ENCODE results near the gene UBXN7.
"Not testable (repeated sequence)": the region's sequence is repeated elsewhere in the genome, so short reads cannot be mapped to it uniquely, and the experiment has no call there.

Gene UBXN7

DNA sequence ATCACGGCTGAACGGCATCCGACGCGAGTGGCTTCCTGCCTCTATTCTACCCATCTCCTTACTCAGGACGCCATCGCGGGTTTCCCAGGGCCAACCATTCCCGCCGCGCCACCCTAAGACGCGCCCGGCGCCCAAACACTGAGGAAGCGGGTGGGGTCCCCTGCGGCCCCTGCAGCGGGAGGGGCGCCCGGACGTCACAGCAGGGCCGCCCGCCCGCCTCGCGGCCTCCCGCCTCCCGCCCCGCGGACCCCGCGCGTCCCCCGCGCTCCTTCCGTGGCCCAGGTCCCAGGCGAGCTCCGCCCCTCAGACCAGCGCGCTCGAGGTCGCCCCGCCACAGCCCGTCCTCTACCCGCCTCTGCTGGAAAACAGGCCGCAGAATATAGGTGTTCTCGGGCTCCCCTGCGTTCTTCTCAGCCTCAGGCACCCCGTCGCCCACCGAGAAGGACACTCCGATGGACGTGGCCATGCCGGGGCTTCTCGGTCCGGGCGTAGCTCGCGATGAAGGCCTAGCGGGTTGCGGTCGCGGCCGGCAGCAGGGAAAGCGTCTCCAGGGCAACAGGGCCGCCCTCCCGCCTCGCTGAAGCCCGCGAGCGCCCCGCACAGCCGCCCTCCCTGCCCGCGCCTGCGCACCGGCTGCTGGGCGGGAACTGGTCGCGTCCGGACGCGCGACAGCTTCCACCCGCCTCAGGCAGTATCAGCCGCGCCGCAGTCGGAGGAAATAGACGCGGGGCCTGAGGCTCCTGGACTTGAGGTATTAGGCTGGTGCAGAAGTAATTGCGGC, 114.3 kb downstream of the UBXN7 start, which contains the start of gene DYNLT2B:
TSS of gene DYNLT2B (minus strand) at position 554 of the 781 bp plus-strand sequence. CDS start at position 466, 88 bp downstream.
- DNase-seq (ENCODE audit: low read depth), result peak; percentile 92
- H3K4me3 ChIP-seq (ENCODE audit: low read depth, low read length), result peak within 1 kb of the TSS; percentile 94
- TF ChIP-seq, protein P1, sequence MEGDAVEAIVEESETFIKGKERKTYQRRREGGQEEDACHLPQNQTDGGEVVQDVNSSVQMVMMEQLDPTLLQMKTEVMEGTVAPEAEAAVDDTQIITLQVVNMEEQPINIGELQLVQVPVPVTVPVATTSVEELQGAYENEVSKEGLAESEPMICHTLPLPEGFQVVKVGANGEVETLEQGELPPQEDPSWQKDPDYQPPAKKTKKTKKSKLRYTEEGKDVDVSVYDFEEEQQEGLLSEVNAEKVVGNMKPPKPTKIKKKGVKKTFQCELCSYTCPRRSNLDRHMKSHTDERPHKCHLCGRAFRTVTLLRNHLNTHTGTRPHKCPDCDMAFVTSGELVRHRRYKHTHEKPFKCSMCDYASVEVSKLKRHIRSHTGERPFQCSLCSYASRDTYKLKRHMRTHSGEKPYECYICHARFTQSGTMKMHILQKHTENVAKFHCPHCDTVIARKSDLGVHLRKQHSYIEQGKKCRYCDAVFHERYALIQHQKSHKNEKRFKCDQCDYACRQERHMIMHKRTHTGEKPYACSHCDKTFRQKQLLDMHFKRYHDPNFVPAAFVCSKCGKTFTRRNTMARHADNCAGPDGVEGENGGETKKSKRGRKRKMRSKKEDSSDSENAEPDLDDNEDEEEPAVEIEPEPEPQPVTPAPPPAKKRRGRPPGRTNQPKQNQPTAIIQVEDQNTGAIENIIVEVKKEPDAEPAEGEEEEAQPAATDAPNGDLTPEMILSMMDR (conservative IDR thresholded peaks at IDR 0.05; ENCODE audit: low read depth, low read length), result no peak

DNA sequence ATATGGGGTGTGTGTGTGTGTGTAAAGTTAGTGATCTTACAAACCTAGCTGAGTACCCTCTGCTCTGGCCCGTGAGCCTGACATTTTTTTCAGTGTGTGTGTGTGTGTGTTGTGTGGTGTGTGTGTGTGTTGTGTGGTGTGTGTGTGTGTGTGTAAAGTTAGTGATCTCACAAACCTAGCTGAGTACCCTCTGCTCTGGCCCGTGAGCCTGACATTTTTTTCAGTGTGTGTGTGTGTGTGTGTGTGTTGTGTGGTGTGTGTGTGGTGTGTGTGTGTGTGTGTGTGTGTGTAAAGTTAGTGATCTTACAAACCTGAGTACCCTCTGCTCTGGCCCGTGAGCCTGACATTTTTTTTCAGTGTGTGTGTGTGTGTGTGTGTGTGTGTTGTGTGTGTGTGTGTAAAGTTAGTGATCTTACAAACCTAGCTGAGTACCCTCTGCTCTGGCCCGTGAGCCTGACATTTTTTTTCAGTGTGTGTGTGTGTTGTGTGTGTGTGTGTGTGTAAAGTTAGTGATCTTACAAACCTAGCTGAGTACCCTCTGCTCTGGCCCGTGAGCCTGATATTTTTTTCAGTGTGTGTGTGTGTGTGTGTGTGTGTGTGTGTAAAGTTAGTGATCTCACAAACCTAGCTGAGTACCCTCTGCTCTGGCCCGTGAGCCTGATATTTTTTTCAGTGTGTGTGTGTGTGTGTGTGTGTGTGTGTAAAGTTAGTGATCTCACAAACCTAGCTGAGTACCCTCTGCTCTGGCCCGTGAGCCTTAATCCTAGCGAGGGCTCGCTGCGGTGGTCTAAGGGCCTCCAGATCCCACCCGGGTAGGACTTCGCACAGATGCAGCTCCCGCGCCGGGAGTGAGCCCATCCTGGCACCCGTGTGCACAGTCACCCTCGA, 115.2 kb downstream of the UBXN7 start:
- H3K4me3 ChIP-seq (ENCODE audit: low read depth, low read length), result peak overlapping the region; percentile 94
- DNase-seq (ENCODE audit: low read depth), result not testable (repeated sequence)

DNA sequence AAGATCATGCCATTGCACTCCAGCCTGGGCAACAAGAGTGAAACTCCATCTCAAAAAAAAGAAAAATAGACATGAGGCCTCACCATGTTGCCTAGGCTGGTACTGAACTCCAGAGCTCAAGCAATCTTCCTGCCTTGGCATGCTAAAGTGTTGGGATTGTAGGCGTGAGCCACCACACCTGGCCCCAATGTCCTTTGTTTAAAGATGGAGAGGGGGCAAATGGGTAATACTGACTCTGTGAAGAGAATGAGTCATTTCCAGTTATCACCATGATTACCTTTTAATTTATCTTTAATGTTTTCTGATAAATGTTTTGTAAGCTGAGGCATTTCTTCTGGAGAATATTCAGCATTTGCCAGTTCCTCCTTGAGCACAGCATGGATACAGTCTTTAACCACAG, 116.4 kb downstream of the UBXN7 start:
- TF ChIP-seq, protein P1 (conservative IDR thresholded peaks at IDR 0.05; ENCODE audit: low read depth, low read length), result no peak
- H3K4me3 ChIP-seq (ENCODE audit: low read depth, low read length), result no peak overlapping the region
- DNase-seq (ENCODE audit: low read depth), result no peak

DNA sequence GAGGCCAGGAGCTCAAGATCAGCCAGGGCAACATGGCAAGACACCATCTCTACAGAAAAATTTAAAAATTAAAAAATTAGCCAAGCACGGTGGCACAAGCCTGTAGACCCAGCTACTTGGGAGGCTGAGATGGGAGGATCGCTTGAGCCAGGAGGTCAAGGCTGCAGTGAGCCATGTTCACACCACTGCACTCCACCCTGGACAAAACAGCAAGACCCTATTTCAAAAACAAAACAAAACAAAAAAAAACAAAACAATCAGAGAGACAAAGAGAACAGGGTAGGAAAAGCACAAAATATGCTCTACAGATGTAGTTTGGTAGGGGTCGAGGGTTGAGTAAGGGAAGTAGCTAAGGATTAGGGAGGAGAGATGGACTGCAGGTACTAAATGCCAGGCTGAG, 117.6 kb downstream of the UBXN7 start:
- H3K4me3 ChIP-seq (ENCODE audit: low read depth, low read length), result no peak overlapping the region
- no peak for DNase-seq (ENCODE audit: low read depth)
- TF ChIP-seq, protein P1 (conservative IDR thresholded peaks at IDR 0.05; ENCODE audit: low read depth, low read length), result no peak

DNA sequence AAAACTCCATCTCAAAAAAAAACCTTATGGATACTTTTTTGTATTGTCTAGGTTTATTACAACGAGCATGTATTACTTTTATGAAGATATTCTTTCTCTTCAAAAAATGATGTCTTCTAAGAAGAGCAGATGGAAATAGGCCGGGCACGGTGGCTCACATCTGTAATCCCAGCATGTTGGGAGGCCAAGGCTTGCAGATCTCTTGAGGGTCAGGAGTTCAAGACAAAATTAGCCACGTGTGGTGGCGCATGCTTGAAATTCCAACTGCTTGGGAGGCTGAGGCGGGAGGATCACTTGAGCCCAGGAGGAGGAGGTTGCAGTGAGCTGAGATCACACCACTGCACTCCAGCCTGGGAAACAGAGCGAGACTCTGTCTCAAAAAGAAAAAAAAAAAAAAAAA, 118.1 kb downstream of the UBXN7 start:
- DNase-seq (ENCODE audit: low read depth); H3K4me3 ChIP-seq (ENCODE audit: low read depth, low read length): not testable (repeated sequence)

DNA sequence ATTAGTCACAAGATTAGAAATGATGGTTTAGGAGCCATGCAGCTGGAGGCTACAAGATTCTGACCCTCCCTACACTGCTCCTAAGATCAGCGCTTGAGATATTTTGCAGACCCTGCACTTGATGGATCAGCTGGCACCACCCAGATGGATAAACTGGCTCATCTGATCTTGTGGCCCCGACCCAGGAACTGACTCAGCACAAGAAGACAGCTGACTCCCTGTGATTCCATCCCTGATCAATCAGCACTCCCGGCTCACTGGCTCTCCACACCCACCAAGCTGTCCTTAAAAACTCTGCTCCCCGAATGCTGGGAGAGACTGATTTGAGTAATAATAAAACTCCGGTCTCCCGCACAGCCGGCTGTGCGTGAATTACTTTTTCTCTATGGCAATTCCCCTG, 129.3 kb downstream of the UBXN7 start:
- not testable (repeated sequence) for DNase-seq (ENCODE audit: low read depth); H3K4me3 ChIP-seq (ENCODE audit: low read depth, low read length)

DNA sequence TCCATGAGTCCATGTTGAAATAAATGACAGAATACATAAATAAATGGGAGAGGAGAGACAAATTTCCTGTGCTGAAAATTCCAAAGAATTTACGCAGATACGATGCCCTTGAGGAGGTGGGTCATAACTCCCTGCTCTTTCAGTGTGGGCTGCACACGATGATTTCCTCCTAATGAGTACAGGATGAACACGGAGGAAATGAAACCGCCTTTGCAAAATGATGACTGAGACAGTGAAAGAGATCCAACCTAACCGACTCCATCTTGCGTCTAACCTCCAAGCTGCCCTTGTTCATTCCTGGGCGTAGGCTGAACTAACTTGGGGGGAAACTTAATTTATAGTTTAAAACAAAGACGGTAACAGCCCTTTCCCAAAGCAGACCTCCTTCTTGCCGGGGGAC, 129.7 kb downstream of the UBXN7 start:
- DNase-seq (ENCODE audit: low read depth); H3K4me3 ChIP-seq (ENCODE audit: low read depth, low read length): not testable (repeated sequence)

DNA sequence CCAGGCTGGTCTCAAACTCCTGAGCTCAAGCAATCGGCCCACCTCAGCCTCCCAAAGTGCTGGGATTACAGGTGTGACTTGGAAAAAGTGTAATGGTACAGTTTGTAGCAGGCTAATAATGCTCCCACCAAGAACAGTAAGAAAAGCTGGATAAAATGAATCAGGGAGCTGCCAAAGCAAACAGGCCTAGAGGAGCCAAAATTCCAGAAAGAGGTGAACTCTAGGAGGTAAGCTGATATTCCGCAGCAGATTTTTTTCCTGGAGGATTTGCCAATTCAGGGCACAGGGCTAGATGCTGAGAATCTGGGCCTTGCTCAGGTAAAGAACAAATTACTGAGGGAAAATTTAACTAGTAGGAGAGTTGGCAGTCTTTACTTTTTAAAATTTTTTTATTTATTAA, 133.7 kb downstream of the UBXN7 start:
- DNase-seq (ENCODE audit: low read depth), result no peak
- no peak overlapping the region for H3K4me3 ChIP-seq (ENCODE audit: low read depth, low read length)
- TF ChIP-seq, protein P1 (conservative IDR thresholded peaks at IDR 0.05; ENCODE audit: low read depth, low read length), result no peak
